HCT116 (cell line): ENCODE measurements around the gene LTBP1. TPM values are rescaled to one million over a fixed set of nuclear protein-coding genes. Genes with fewer than 3 reads are reported as not detected.
"Not testable (repeated sequence)": the region's sequence is repeated elsewhere in the genome, so short reads cannot be mapped to it uniquely, and the experiment has no call there.

ENCODE experiments used
- ATAC-seq: fragments of 200-7000 bp; cut with Tn5 transposase; 2 replicates; pipeline ENCODE4 v1.9.1; 2020; ENCODE audit warnings: mild to moderate bottlenecking, moderate library complexity
- BruUV-seq: library from RNA; stranded (reverse); fragments of 400-500 nt; replicated peaks from 2 replicates; lab custom pipeline; 2021; lab: Mats Ljungman, UMichigan
- CTCF ChIA-PET: fragments of 300-600 bp; sonication (Branson Sonifier 250); formaldehyde crosslinking; loops from one replicate; lab custom pipeline; 2021; ENCODE audit warnings: antibody characterized with exemption; lab: Charles Lee
- POLR2A ChIA-PET: fragments of 300-600, 350-600 bp; sonication (Branson Sonifier 250); formaldehyde crosslinking; loops from one replicate; lab custom pipeline; 2021; ENCODE audit warnings: antibody characterized with exemption; lab: Charles Lee
- RAD21 ChIA-PET, 2 experiments: fragments of 300-600 bp; sonication (Branson Sonifier 250); formaldehyde crosslinking; loops; one replicate each; lab custom pipeline; 2023; ENCODE audit warnings: low total read pairs in 2 of 2; ENCODE audit not compliant: uncharacterized antibody in 2 of 2, unreplicated experiment in 2 of 2, low non-redundant PET in 1 of 2; lab: Charles Lee
- DNase-seq: peaks from one replicate; pipeline ENCODE4 v3.0.0-alpha.2; 2010; ENCODE audit warnings: low read depth, low spot score
- H2AFZ ChIP-seq: fragments of 200-600 bp; shearing (Covaris generic), sonication (generic); 2 replicates; pipeline ENCODE4 v1.6.1; 2017; ENCODE audit warnings: low read depth, mixed run types, mixed read lengths, antibody characterized with exemption, low read length; ENCODE audit not compliant: poor library complexity, severe bottlenecking
- H3K27ac ChIP-seq: 2 replicates; pipeline ENCODE4 v1.5.1; 2012; ENCODE audit warnings: low read depth, low read length
- H3K27me3 ChIP-seq: fragments of 200-600 bp; sonication (generic); 2 replicates; pipeline ENCODE4 v1.6.1; 2016; ENCODE audit warnings: mixed run types, low read length, mixed read lengths; ENCODE audit not compliant: insufficient read depth
- H3K36me3 ChIP-seq, 2 experiments: fragments of 200-500 bp in 1 of 2; fragments of 200-600 bp in 1 of 2; sonication (Bioruptor generic) in 1 of 2; sonication (generic) in 1 of 2; 2 replicates each; pipeline versions ENCODE4 v1.5.1 to v1.6.1; 2014 to 2016; ENCODE audit warnings: low read length in 2 of 2, inconsistent platforms in 1 of 2, mixed read lengths in 1 of 2, mixed run types in 1 of 2; ENCODE audit not compliant: insufficient read depth in 2 of 2, control insufficient read depth in 1 of 2
- H3K4me1 ChIP-seq, 2 experiments: fragments of 200-600 bp in 1 of 2; sonication (generic) in 1 of 2; 2 replicates each; pipeline versions ENCODE4 v1.5.1 to v1.6.1; 2012 to 2017; ENCODE audit warnings: low read length in 2 of 2, inconsistent platforms in 1 of 2, mild to moderate bottlenecking in 1 of 2, mixed read lengths in 1 of 2, mixed run types in 1 of 2, moderate library complexity in 1 of 2; ENCODE audit not compliant: insufficient read depth in 2 of 2, control insufficient read depth in 1 of 2
- H3K4me2 ChIP-seq: fragments of 200-600 bp; sonication (generic); 2 replicates; pipeline ENCODE4 v1.6.1; 2017; ENCODE audit warnings: mixed run types, low read length, mixed read lengths
- H3K4me3 ChIP-seq, 2 experiments: fragments of 200-600 bp in 1 of 2; sonication (generic) in 1 of 2; replicated peaks in 1 of 2; 2 replicates each; pipeline ENCODE4 v1.5.1; 2011 to 2016; ENCODE audit warnings: low read length in 2 of 2, control low read depth in 1 of 2, low read depth in 1 of 2, mild to moderate bottlenecking in 1 of 2, mixed read lengths in 1 of 2, mixed run types in 1 of 2
- H3K79me2 ChIP-seq: fragments of 200-600 bp; sonication (generic); 2 replicates; pipeline ENCODE4 v1.6.1; 2017; ENCODE audit warnings: mild to moderate bottlenecking, mixed run types, low read length, moderate library complexity, mixed read lengths; ENCODE audit not compliant: insufficient read depth
- H3K9ac ChIP-seq: fragments of 200-600 bp; sonication (generic); 2 replicates; pipeline ENCODE4 v1.6.1; 2016; ENCODE audit warnings: low read length, mixed read lengths
- H3K9me2 ChIP-seq: fragments of 200-600 bp; sonication (generic), shearing (Covaris generic); 2 replicates; pipeline ENCODE4 v1.6.1; 2017; ENCODE audit warnings: mixed run types, mild to moderate bottlenecking, moderate library complexity; ENCODE audit not compliant: insufficient read depth
- H3K9me3 ChIP-seq, 2 experiments: fragments of 200-500 bp in 1 of 2; fragments of 200-600 bp in 1 of 2; sonication (Bioruptor generic) in 1 of 2; sonication (generic) in 1 of 2; 2 replicates each; pipeline ENCODE4 v1.6.1; 2014 to 2017; ENCODE audit warnings: low read length in 2 of 2, mixed read lengths in 2 of 2, inconsistent platforms in 1 of 2, low read depth in 1 of 2, mild to moderate bottlenecking in 1 of 2, mixed run types in 1 of 2, moderate library complexity in 1 of 2; ENCODE audit not compliant: control insufficient read depth in 1 of 2, insufficient read depth in 1 of 2
- H4K20me1 ChIP-seq: fragments of 200-600 bp; sonication (generic), shearing (Covaris generic); 2 replicates; pipeline ENCODE4 v1.6.1; 2017; ENCODE audit warnings: mixed run types, mild to moderate bottlenecking, moderate library complexity; ENCODE audit not compliant: insufficient read depth
- ATF3 ChIP-seq: IDR thresholded peaks from 2 replicates; pipeline ENCODE4 v1.6.1; 2012
- CBX3 ChIP-seq: IDR thresholded peaks from 2 replicates; pipeline ENCODE4 v1.6.1; 2012; ENCODE audit warnings: low read depth
- CEBPB ChIP-seq: IDR thresholded peaks from 2 replicates; pipeline ENCODE4 v1.6.1; 2012; ENCODE audit warnings: low read depth
- CTCF ChIP-seq, 3 experiments: fragments of 200-600 bp in 1 of 3; sonication (generic) in 1 of 3; IDR thresholded peaks in 2 of 3; conservative IDR thresholded peaks in 1 of 3; 2 replicates each; pipeline ENCODE4 v1.5.1; 2012 to 2017; ENCODE audit warnings: low read depth in 2 of 3, low read length in 2 of 3, antibody characterized with exemption in 1 of 3, borderline replicate concordance in 1 of 3, control low read depth in 1 of 3, mild to moderate bottlenecking in 1 of 3, mixed read lengths in 1 of 3, mixed run types in 1 of 3, moderate library complexity in 1 of 3; ENCODE audit not compliant: insufficient read depth in 1 of 3
- EZH2 ChIP-seq: fragments of 200-600 bp; sonication (generic); IDR thresholded peaks from 2 replicates; pipeline ENCODE4 v1.6.1; 2017; ENCODE audit warnings: antibody characterized with exemption, mixed run types
- EZH2phosphoT487 ChIP-seq: fragments of 200-600 bp; IDR thresholded peaks from 2 replicates; pipeline ENCODE4 v1.6.1; 2018; ENCODE audit warnings: antibody characterized with exemption, borderline replicate concordance
- FOSL1 ChIP-seq: IDR thresholded peaks from 2 replicates; pipeline ENCODE4 v1.6.1; 2012; ENCODE audit warnings: low read depth
- MAX ChIP-seq: IDR thresholded peaks from 2 replicates; pipeline ENCODE4 v1.6.1; 2012
- POLR2A ChIP-seq: IDR thresholded peaks from 2 replicates; pipeline ENCODE4 v1.7.0; 2011; ENCODE audit warnings: borderline replicate concordance; ENCODE audit not compliant: insufficient read depth, insufficient read length; ENCODE audit errors: extremely low read depth
- RAD21 ChIP-seq: IDR thresholded peaks from 2 replicates; pipeline ENCODE4 v1.6.1; 2012; ENCODE audit warnings: low read depth, mild to moderate bottlenecking
- SIN3A ChIP-seq: IDR thresholded peaks from 2 replicates; pipeline ENCODE4 v1.6.1; 2012; ENCODE audit warnings: low read depth
- SP1 ChIP-seq: IDR thresholded peaks from 2 replicates; pipeline ENCODE4 v1.6.1; 2012; ENCODE audit warnings: low read depth
- TCF7L2 ChIP-seq: IDR thresholded peaks from 2 replicates; pipeline ENCODE4 v1.7.0; 2011; ENCODE audit warnings: borderline replicate concordance, inconsistent platforms; ENCODE audit not compliant: insufficient read depth, insufficient read length; ENCODE audit errors: extremely low read depth
- ZFX ChIP-seq: fragments of 450-650 bp; IDR thresholded peaks from 2 replicates; pipeline ENCODE4 v1.6.1; 2017
- ZNF274 ChIP-seq: fragments of 200-500 bp; sonication (Bioruptor generic); IDR thresholded peaks from 2 replicates; pipeline ENCODE4 v1.6.1; 2014; ENCODE audit warnings: mild to moderate bottlenecking, low read depth, low read length, inconsistent platforms
- intact Hi-C: fragments of 100-400 bp; cut with micrococcal nuclease; formaldehyde crosslinking; loops from 2 replicates; pipeline ENCODE4 v1.10.0; 2022
- total RNA-seq: library from RNA; stranded (reverse); gene quantifications from one replicate; pipeline ENCODE4 v1.2.1, GENCODE V29; 2021; ENCODE audit not compliant: unreplicated experiment

The LTBP1 gene
- total RNA-seq, 1 experiment from 2014 or later: 5.1 TPM

GRCh38 chr2:32915694-32916093 lies 31.1 kb upstream of the LTBP1 start:
- Histone ChIP-seq H3K9ac (no peak overlapping the region), H3K79me2 (no peaks in the 10 kb centered on the region), H3K27ac (no peak overlapping the region), H3K9me3 (no peaks in the 10 kb centered on the region), H3K4me1 (no peaks in the 10 kb centered on the region), H3K36me3 (no peaks in the 10 kb centered on the region), H2AFZ (no peak overlapping the region), H3K27me3 (no peaks in the 10 kb centered on the region), H3K4me3 (no peak overlapping the region), H3K4me2 (no peak overlapping the region), H3K9me2 (no peaks in the 10 kb centered on the region), H4K20me1 (no peaks in the 10 kb centered on the region)
- DNase-seq (no peak), ATAC-seq (no peak)
- no TSS peak for BruUV-seq
- RAD21 ChIA-PET: no interaction called here
- CTCF ChIA-PET: no interaction called here
- POLR2A ChIA-PET: no interaction called here
- TF ChIP-seq SIN3A (no peak), SP1 (no peak), RAD21 (no peak), EZH2phosphoT487 (no peak), EZH2 (no peak), MAX (no peak), POLR2A (no peak), ATF3 (no peak)
- intact Hi-C loops: no loop called here

- Histone ChIP-seq H3K4me1 (no peaks in the 10 kb centered on the region), H3K27me3 (no peaks in the 10 kb centered on the region), H4K20me1 (no peaks in the 10 kb centered on the region), H3K4me2 (no peak overlapping the region), H3K9me2 (no peaks in the 10 kb centered on the region), H3K27ac (no peak overlapping the region), H3K79me2 (no peaks in the 10 kb centered on the region), H2AFZ (no peak overlapping the region), H3K4me3 (no peak overlapping the region), H3K9ac (no peak overlapping the region), H3K36me3 (no peaks in the 10 kb centered on the region), H3K9me3 (no peaks in the 10 kb centered on the region)
- ATAC-seq (no peak), DNase-seq (no peak)
- POLR2A ChIA-PET: no interaction called here
- no TSS peak for BruUV-seq
- RAD21 ChIA-PET: no interaction called here
- TF ChIP-seq MAX: no peak
- no peak for TF ChIP-seq CEBPB
- TF ChIP-seq ZFX: no peak
- no peak for TF ChIP-seq ZNF274
- TF ChIP-seq CBX3: no peak
- no peak for TF ChIP-seq FOSL1
- no peak for TF ChIP-seq POLR2A
- no peak for TF ChIP-seq TCF7L2
- no peak for TF ChIP-seq RAD21
- TF ChIP-seq CTCF (IDR thresholded peaks at IDR 0.05 in 2 of 3, conservative IDR thresholded peaks at IDR 0.05 in 1 of 3; ENCODE audit: borderline replicate concordance in 1 of 3, insufficient read depth in 1 of 3, low read depth in 2 of 3, low read length in 2 of 3): no peak
- CTCF ChIA-PET: no interaction called here
- intact Hi-C loops: no loop called here
Measured at GRCh38 chr2:32918774-32919173, 28.0 kb upstream of the LTBP1 start.

GRCh38 chr2:32919901-32920300 lies 26.9 kb upstream of the LTBP1 start:
- RAD21 ChIA-PET, BruUV-seq, H3K9me2 ChIP-seq, H3K4me2 ChIP-seq, H4K20me1 ChIP-seq, H3K4me3 ChIP-seq, intact Hi-C loops, H3K79me2 ChIP-seq, H3K27ac ChIP-seq, POLR2A ChIA-PET, H3K9me3 ChIP-seq, H2AFZ ChIP-seq, H3K4me1 ChIP-seq, H3K27me3 ChIP-seq, CTCF ChIA-PET, ATAC-seq, DNase-seq, H3K9ac ChIP-seq, H3K36me3 ChIP-seq: not testable (repeated sequence)
